RPMI7951 (cell line): ENCODE results near the gene PCK1. TPM values are rescaled to one million over a fixed set of nuclear protein-coding genes. Genes with fewer than 3 reads are reported as not detected.

ENCODE experiments used
- total RNA-seq: library from RNA; depleted of rRNA; stranded (reverse); fragments of >200 nt; shearing (Covaris generic); gene quantifications from 2 replicates; pipeline ENCODE4 v1.2.3, GENCODE V29; 2014; rRNA removed

The PCK1 gene
- total RNA-seq, 1 experiment from 2014 or later, result not detected

Other genes starting within 250 kb of the PCK1 start
- not detected in 2 replicates for gene SPO11, start 231.3 kb upstream of the PCK1 start, total RNA-seq
- gene RAE1, start 209.9 kb upstream of the PCK1 start, total RNA-seq, result 76.5 and 83.9 TPM in 2 replicates
- gene RBM38, start 169.7 kb upstream of the PCK1 start, total RNA-seq, result 9.9 and 10.3 TPM in 2 replicates
- not detected in 2 replicates for gene CTCFL, start 36.0 kb upstream of the PCK1 start, total RNA-seq
- gene ZBP1, start 59.3 kb downstream of the PCK1 start, total RNA-seq, result not detected in 2 replicates
- gene PMEPA1, start 148.9 kb downstream of the PCK1 start, total RNA-seq, result 27.3 and 28.8 TPM in 2 replicates